Measurements from ENCODE around the gene KIZ.

KIZ gene

GRCh38 chr20:21234324-21234723 lies 108.4 kb downstream of the KIZ start:
- no peak for TF ChIP-seq CTCF (IDR thresholded peaks at IDR 0.05)
- Histone ChIP-seq H3K27ac (no peak overlapping the region), H3K4me3 (no peak overlapping the region)
- no peak for DNase-seq (ENCODE audit: low spot score)

DNA sequence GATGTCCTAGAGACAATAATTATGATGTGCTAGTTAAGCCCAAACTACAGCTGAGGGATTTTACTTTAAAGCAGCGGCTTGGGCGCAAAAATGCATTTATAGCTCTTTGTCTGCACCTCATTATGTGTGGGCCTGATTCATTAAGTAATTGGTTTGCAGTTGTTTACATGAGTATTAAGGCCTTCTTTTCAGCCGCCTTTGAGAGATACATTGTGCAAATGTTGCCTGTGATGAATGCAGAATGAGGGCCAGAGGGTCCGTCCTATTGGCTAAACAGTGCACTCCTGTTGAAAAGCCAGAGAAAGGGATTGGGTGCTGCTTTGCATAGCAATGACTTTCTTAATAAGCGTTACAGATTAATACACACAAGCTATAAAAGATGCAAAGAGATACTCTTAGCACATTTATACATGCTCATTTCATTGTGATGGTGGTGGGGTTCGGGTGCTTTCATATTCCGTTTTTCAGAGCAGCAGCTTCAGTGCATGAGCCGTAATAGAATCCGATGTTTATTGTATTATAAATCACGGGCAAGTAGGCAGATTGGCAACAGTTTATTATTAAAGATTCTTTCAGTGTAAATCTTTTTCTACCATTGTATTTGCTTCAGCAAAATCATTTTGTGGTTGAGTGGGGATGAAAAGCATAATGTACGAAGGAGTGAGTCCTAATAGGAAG lies 109.1 kb downstream of the KIZ start:
- no peak for TF ChIP-seq CTCF (IDR thresholded peaks at IDR 0.05)
- Histone ChIP-seq H3K27ac (no peak overlapping the region), H3K4me3 (no peak overlapping the region)
- no peak for DNase-seq (ENCODE audit: low spot score)

DNA sequence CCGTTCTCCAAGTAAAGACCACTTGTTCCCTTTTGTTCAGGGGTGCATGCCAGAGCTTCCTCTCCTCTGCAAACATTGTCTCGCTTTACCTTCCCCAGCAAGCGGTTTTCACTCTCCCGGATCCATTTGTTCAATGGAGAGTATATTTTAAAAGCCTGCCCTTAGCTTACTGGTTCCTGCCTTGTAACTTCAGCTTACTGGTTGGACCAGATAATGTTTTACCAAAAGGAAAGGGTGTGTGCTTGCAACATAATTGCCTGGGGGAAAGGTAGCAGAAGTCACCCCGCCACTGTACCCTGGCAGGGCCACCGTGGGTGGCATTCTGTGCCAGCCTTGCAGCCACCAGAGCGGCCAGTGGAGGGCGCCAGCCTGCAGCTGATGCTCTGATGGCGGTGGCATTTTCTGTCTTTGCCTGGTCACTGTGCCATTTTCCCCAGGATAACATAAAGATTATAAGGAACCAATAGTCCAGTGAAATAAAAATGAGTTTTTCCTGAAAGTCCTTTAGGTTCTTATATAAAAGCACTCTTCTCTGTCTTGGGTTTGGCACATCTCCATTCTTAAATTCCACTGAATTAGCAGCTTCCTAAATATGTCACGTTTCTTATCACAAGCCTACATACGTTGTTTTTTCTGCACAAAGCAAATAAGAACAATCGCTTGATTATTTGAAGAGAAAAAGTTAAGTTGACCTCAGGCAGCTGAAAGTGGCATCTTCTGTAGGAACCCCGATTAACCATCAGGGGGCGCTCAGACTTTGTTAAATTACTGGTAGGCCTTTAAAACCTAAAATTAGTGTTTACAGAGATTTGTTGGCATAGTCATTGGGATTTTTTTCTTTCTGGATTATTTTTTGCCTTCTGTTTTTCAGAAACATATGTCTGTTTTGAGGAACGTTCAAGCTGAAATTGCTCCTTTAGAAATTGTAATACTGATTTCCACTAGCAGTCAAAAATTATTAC lies 109.9 kb downstream of the KIZ start:
- H3K4me3 ChIP-seq: no peak overlapping the region
- peak; percentile 66 for TF ChIP-seq CTCF (IDR thresholded peaks at IDR 0.05)
- H3K27ac ChIP-seq: no peak overlapping the region
- no peak for DNase-seq (ENCODE audit: low spot score)

GRCh38 chr20:21237956-21238799 lies 112.3 kb downstream of the KIZ start:
- no peak for DNase-seq (ENCODE audit: low spot score)
- no peak overlapping the region for H3K4me3 ChIP-seq
- no peak for TF ChIP-seq CTCF (IDR thresholded peaks at IDR 0.05)
- H3K27ac ChIP-seq: no peak overlapping the region

GRCh38 chr20:21238818-21239536 lies 113.1 kb downstream of the KIZ start:
- no peak for TF ChIP-seq CTCF (IDR thresholded peaks at IDR 0.05)
- Histone ChIP-seq H3K4me3 (no peak overlapping the region), H3K27ac (no peak overlapping the region)
- no peak for DNase-seq (ENCODE audit: low spot score)

DNA sequence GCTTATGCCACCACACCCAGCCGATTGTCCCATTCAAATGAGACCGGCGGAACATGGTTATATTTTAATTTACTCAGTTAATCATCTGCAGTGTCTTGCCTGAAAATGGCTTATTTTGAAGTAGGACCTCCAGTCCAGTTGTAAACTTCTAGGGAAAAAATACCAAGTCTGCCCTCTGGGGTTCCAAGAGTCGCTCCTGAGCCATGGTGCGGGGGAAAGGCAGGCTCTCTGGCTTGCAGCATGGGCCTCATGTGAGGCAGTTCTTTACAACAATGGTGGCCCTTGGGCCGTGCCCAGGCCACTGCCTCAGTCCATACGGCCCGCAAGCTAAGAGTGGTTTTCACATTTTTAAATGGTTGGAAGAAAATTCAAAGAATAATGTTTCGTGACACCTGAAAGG lies 114.5 kb downstream of the KIZ start:
- TF ChIP-seq CTCF (IDR thresholded peaks at IDR 0.05): no peak
- Histone ChIP-seq H3K27ac (no peak overlapping the region), H3K4me3 (no peak overlapping the region)
- no peak for DNase-seq (ENCODE audit: low spot score)
